Duodenal mucosa (tissue), 2 donors: ENCODE results near the gene PMPCA.

ENCODE experiments used
- H3K27ac ChIP-seq: one replicate; pipeline ENCODE4 v1.7.0; 2013; ENCODE audit warnings: low read depth, low read length
- H3K27me3 ChIP-seq, 2 donors: one replicate each; pipeline ENCODE4 v1.7.0; 2013; ENCODE audit warnings: low read length in 2 of 2, control low read depth in 1 of 2; ENCODE audit not compliant: insufficient read depth in 2 of 2, control insufficient read depth in 1 of 2
- H3K36me3 ChIP-seq, 2 donors: one replicate each; pipeline ENCODE4 v1.7.0; 2013; ENCODE audit warnings: low read length in 2 of 2, control low read depth in 1 of 2; ENCODE audit not compliant: insufficient read depth in 2 of 2, control insufficient read depth in 1 of 2
- H3K4me1 ChIP-seq, 2 donors: one replicate each; pipeline ENCODE4 v1.7.0; 2013; ENCODE audit warnings: low read length in 2 of 2, control low read depth in 1 of 2; ENCODE audit not compliant: insufficient read depth in 2 of 2, control insufficient read depth in 1 of 2
- H3K4me3 ChIP-seq, 2 donors: one replicate each; pipeline ENCODE4 v1.7.0; 2013; ENCODE audit warnings: low read length in 2 of 2, low read depth in 1 of 2
- H3K9ac ChIP-seq, 2 donors: one replicate each; pipeline ENCODE4 v1.7.0; 2013; ENCODE audit warnings: low read length in 2 of 2, low read depth in 1 of 2
- H3K9me3 ChIP-seq, 2 donors: one replicate each; pipeline ENCODE4 v1.7.0; 2013; ENCODE audit warnings: low read length in 2 of 2, control low read depth in 1 of 2; ENCODE audit not compliant: control insufficient read depth in 1 of 2

Gene PMPCA

DNA sequence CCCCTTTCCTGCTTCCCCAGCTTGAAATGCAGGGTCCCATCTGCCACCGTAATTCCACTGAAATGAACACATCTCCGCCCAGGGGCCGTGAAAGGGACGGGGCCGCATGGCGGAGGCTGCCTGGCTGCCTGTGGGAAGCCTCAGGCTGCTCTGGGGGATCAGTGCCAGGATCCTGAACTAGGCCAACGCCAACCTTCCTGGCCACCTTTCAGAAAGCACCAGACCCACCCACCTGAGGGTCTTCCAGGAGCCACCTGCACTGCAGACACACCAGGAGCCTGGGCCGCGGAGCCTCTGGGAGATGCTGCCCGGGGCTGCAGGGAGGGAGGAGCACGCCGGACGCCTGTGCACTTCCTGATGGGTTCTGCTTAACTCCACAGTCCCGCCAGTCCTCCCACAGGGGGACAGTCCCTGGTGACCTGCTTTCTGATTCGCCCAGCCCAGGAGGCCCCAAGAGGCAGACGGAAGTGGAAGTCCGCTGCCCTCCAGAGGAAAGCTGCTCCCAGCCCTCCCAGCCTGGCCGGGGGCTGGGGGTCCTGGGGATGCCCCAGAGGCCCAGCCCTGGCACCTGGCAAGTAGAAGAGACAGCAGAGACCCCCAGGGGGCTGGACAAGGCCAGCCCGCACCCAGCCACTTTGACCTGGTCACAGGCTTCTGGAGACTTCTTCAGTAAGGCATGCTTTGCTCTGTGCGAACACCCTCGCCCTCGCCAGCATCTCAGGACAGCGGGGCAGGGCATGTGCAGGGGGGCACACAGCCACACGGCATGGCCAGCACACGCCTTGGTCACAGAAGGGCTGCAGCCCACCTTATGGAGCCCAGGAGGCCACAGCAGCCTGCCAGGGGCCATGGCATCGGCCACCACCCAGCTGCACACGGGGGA, 36.9 kb upstream of the PMPCA start, which contains the start of gene CARD9:
Gene CARD9, minus strand, starts transcription at position 370 of the 883 bp plus-strand sequence. CDS start 1,591 bp downstream, outside the sequence.
- Histone ChIP-seq H3K9me3 (no peaks in the 10 kb centered on the region), H3K4me3 (peak within 1 kb of the TSS; percentile 50 to 53), H3K27ac (no peak within 1 kb of the TSS)

DNA sequence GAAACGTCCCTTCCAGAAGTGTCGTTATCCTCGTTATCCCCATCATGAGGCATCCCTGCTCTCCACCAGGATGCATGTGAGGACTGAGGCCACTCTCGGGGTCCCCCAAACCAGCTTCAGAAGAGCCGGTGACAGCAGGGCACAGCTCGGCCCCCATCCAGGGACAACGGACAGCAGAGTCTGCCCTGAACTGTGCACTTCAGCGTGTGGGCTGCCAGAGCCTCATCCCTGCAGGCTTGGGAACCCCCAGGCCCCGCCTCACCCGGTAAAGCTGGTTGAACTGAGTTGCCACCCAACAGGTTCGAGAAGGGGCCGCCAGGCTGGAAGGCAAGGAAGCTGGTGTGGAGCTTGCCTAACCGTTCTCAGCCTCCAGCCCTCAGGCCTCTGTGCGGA, 36.3 kb upstream of the PMPCA start:
- Histone ChIP-seq H3K27me3 (no peaks in the 10 kb centered on the region), H3K9me3 (no peaks in the 10 kb centered on the region), H3K9ac (no peak overlapping the region), H3K4me3 (no peak overlapping the region), H3K27ac (no peak overlapping the region), H3K4me1 (peaks cover 7 to 9% of the 10 kb centered on the region in 2 donors), H3K36me3 (peaks cover 0 to 2% of the 10 kb centered on the region in 2 donors)

More for the DNA sequence above, 36.9 kb upstream of the PMPCA start, which contains the start of gene CARD9:
- H3K4me1 ChIP-seq = peaks cover 7 to 9% of the 10 kb centered on the region in 2 donors
- no peaks in the 10 kb centered on the region for H3K27me3 ChIP-seq
- H3K36me3 ChIP-seq = no peaks in the 10 kb centered on the region
- no peak within 1 kb of the TSS for H3K9ac ChIP-seq

DNA sequence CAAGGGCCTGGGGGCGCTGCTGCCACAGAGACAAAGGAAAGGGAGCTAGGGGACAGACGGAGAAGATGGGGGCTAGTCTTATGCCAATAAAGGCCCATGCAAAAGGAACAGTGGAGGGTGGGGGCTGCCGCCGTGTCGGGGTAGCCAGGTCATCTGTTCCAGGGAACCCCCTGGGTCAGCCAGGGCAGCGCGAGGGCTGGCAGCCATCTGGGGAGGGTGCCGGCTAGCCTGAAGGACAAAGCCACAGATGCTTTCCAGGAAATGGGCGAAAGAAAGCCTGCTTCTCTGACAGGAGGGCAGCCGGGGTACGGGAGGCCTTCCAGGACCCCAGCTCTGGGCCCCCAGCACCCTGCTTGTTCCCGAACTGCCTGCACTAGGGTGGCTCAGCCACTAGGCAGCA, 35.4 kb upstream of the PMPCA start:
- Histone ChIP-seq H3K27ac (no peak overlapping the region), H3K9ac (no peak overlapping the region), H3K9me3 (no peaks in the 10 kb centered on the region), H3K4me1 (peaks cover 7 to 9% of the 10 kb centered on the region in 2 donors), H3K27me3 (no peaks in the 10 kb centered on the region), H3K36me3 (peaks cover 0 to 10% of the 10 kb centered on the region in 2 donors), H3K4me3 (no peak overlapping the region)

DNA sequence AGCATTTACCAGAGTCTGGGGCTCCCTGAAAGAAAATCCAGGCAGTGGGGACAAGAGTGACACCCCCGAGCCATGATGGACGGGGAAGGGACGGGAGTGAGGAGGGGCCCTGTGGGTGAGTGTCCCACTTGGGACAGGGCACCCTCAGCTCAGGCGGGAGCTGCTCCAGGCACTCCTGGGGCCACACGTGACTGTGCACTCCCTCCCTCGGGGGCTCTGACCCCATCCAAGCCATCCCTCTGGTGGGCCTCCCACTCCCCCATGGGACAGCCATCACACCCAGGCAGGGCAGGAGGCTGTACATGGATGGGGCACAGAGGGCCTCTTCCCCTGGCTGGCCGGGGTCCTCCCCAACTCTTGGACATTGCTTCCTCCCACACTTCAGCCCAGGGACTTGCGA, 34.0 kb upstream of the PMPCA start:
- no peak overlapping the region for H3K27ac ChIP-seq
- peaks cover 7 to 9% of the 10 kb centered on the region in 2 donors for H3K4me1 ChIP-seq
- no peak overlapping the region for H3K9ac ChIP-seq
- H3K4me3 ChIP-seq = no peak overlapping the region
- no peaks in the 10 kb centered on the region for H3K27me3 ChIP-seq
- no peaks in the 10 kb centered on the region for H3K9me3 ChIP-seq
- H3K36me3 ChIP-seq = peaks cover 1 to 20% of the 10 kb centered on the region in 2 donors

DNA sequence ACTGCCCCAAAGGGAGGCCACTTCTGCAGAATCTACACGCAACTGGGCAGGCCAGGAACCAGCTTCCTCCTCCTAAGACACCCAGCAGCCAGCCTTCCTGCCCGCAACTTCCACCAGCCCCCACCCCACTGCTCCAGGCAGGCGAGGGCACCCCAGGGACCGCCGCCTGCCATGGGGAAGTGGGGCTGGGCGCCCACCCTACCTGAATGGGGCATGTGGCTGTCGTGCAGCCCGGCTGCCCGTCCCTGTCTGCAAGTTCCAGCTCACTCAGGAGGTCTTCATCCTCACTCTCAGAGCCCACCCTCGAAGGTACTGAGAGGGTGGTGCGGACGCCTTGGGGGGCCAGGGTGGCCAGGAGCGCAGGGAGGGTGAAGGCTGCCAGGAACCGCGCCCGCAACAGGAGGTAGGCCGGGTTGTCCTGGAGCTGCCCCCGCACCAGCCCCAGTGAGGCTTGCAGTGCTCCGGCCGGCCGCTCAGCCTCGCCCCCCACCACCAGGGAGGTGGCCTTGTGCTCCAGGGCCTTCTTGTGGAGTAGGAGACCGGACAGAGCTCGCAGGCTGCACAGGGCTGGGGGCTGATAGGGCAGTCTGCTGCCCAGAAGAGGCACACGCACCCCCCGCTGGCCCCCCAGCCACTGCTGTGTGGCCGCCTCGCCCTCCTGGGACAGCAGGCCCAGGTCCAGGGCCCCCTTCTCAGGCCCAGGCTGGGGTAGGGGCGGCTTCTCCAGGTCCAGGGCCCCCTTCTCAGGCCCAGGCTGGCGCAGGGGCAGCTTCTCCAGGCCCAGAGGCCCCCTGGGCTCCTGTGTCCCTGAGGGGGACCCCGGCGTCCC, 32.9 kb upstream of the PMPCA start:
- Histone ChIP-seq H3K9me3 (no peaks in the 10 kb centered on the region), H3K27ac (peak overlapping the region; percentile 20), H3K4me3 (no peak overlapping the region), H3K27me3 (no peaks in the 10 kb centered on the region), H3K9ac (no peak overlapping the region), H3K4me1 (peaks cover 0 to 6% of the 10 kb centered on the region in 2 donors), H3K36me3 (peaks cover 11 to 31% of the 10 kb centered on the region in 2 donors)

DNA sequence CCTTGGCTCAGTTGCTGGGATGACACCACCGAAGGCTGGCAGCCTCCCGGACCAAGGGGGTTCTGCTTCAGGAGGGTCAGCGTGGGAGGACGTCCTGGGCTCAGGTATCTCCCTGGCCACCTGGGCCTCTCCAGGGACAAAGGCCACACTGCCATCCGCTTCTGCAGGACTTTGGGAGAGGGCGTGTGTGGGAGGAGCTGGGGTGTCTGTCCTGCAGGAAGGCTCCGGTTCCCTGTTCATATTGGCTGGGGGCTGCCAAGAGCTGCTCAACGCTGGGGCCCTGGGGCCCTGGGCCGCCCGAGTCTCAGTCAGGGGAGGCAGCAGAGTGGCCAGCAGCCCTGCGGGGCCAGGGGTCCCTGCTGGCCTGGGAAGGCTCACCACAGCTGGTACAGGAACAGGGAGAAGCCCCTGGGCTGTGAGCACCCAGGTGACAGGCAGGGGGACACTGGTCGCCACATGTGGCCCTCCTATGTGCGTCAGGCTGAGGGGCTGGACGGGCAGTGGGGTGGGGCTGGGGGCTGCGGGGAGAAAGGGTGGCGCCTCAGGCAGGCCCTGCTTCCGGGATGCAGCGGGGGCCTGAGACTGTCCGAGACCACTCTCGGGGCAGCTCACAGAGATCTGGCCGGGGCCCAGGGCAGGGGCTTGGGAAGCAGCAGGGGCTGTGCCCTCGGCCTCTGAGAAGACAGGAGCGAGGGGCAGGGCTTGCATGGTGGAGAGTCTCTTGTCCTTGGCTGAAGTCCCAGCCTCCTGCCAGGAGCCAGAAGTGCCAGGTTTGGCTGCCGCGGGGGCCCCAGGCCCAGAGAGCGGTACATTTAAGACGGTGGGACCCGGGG, 32.1 kb upstream of the PMPCA start:
- H3K36me3 ChIP-seq = peaks cover 19 to 40% of the 10 kb centered on the region in 2 donors
- H3K27me3 ChIP-seq = no peaks in the 10 kb centered on the region
- no peak overlapping the region for H3K27ac ChIP-seq
- no peaks in the 10 kb centered on the region for H3K4me1 ChIP-seq
- no peak overlapping the region for H3K9ac ChIP-seq
- no peak overlapping the region for H3K4me3 ChIP-seq
- no peaks in the 10 kb centered on the region for H3K9me3 ChIP-seq

DNA sequence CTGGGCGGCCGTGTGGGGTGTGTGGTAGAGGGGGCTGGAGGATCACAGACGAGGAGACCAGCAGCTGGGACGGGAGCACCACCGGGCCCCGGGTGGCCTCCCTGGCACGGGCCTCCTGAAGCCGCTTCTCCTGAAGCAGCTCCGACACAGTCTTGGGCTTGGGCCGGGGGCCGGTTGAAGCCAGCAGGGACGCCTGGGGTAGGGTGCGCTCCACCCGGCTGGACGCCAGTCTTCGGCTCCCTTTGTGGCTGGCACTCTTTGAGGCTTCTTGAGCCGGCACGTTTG, 31.5 kb upstream of the PMPCA start:
- H3K36me3 ChIP-seq = peaks cover 23 to 42% of the 10 kb centered on the region in 2 donors
- H3K9me3 ChIP-seq = no peaks in the 10 kb centered on the region
- H3K27ac ChIP-seq = no peak overlapping the region
- no peaks in the 10 kb centered on the region for H3K27me3 ChIP-seq
- H3K9ac ChIP-seq = no peak overlapping the region
- H3K4me3 ChIP-seq = no peak overlapping the region
- H3K4me1 ChIP-seq = no peaks in the 10 kb centered on the region

DNA sequence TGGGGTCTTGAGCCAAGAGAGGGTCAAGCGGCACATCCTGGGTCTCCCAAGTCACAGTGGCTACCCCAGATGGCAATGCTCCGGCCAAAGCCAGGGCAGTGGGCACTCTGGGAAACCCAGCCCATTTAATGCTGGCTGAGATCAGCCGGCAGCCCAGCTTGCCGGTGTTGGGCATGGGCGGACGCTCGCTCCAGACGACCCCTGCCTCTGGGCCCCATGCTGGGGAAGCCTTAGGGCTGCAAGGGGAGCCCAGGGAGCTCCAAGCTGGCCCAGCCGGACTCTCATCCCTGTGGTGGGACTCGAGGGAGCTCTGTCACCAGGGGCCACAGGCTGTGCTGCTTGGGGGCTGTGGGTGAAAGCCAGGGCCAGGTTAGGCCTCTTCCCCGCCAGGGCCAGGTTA, 31.1 kb upstream of the PMPCA start:
- H3K36me3 ChIP-seq = peaks cover 27 to 46% of the 10 kb centered on the region in 2 donors
- H3K4me1 ChIP-seq = no peaks in the 10 kb centered on the region
- no peak overlapping the region for H3K4me3 ChIP-seq
- no peaks in the 10 kb centered on the region for H3K9me3 ChIP-seq
- H3K9ac ChIP-seq = no peak overlapping the region
- no peak overlapping the region for H3K27ac ChIP-seq
- H3K27me3 ChIP-seq = no peaks in the 10 kb centered on the region

DNA sequence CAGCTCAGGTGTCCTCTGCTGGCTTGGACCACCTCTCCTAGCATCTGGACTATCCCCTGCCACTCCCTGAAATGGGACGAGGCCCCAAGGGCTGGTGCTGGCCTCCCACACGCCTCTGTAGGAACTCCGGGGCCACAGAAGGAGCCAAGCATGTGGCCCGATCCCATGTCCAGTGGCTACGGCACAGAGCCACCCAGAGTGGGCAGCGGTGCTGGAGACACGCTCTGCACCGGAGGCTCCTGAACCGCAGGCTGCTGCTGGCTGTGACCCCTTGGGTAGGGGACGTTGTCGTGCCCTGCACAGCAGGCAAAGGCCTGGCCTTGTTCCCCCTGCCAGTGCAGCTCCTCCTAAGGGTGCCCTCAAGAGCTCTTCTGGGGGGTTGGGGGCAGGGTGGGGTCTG, 30.6 kb upstream of the PMPCA start:
- H3K4me1 ChIP-seq = no peaks in the 10 kb centered on the region
- no peaks in the 10 kb centered on the region for H3K9me3 ChIP-seq
- H3K27me3 ChIP-seq = no peaks in the 10 kb centered on the region
- H3K9ac ChIP-seq = no peak overlapping the region
- no peak overlapping the region for H3K27ac ChIP-seq
- H3K36me3 ChIP-seq = peaks cover 29 to 47% of the 10 kb centered on the region in 2 donors
- H3K4me3 ChIP-seq = no peak overlapping the region
